Prostate gland (tissue), 2 donors: ENCODE results near the gene SEMA3G.
A peak's percentile ranks its signal among the peaks of the same experiment; 100 is the strongest.

Source experiments
- CTCF ChIP-seq, 4 experiments: fragments of 200-600 bp in 2 of 4; fragments of 450-650 bp in 2 of 4; sonication (generic) in 2 of 4; IDR thresholded peaks; 1 replicate in 3 of 4; 2 replicates in 1 of 4; pipeline ENCODE4 v1.5.1; 2016 to 2019; ENCODE audit warnings: antibody characterized with exemption in 4 of 4, mild to moderate bottlenecking in 2 of 4, moderate library complexity in 2 of 4
- POLR2A ChIP-seq: fragments of 450-650 bp; IDR thresholded peaks from one replicate; pipeline ENCODE4 v1.6.1; 2016; ENCODE audit warnings: antibody characterized with exemption, mild to moderate bottlenecking
- POLR2AphosphoS5 ChIP-seq: sonication (generic); formaldehyde crosslinking; IDR thresholded peaks from one replicate; pipeline ENCODE4 v1.6.1; 2017; ENCODE audit warnings: antibody characterized with exemption

GRCh38 chr3:52415800-52416199 lies 29.1 kb downstream of the SEMA3G start:
- TF ChIP-seq CTCF (IDR thresholded peaks at IDR 0.05) (no peak), POLR2AphosphoS5 (peak; percentile 61), POLR2A (no peak)
